Measurements from ENCODE around the gene FAT1. TPM values are rescaled to one million over a fixed set of nuclear protein-coding genes. Genes with fewer than 3 reads are reported as not detected.

FAT1 gene
- total and polyA plus RNA-seq, 2 donors (not counting 3 experiments of a cell fraction or from before 2014, with no cell fraction given): 9.2 to 9.8 TPM

- POLR2A ChIA-PET: no interaction called here
- H3K4me3 ChIP-seq (replicated peaks in 1 of 3; ENCODE audit: insufficient read depth in 1 of 3, low read depth in 1 of 3, low read length in 3 of 3): no peak overlapping the region
- dilution Hi-C loops (cut with MboI; ENCODE audit: extremely low pct_ligation_motif_present, low sequenced_read_pairs) (no loop called here), intact Hi-C loops (cut with micrococcal nuclease) (no loop called here)
- no peaks in the 10 kb centered on the region for H3K79me2 ChIP-seq (ENCODE audit: control insufficient read depth, insufficient read depth, low read length)
- CTCF ChIA-PET: no interaction called here
- no peak overlapping the region for H3K4me2 ChIP-seq (ENCODE audit: insufficient read depth, low read length)
- no peaks in the 10 kb centered on the region for H3K4me1 ChIP-seq (ENCODE audit: control insufficient read depth, extremely low read depth, insufficient read depth, low read length)
- H3K9me3 ChIP-seq (replicated peaks; ENCODE audit: control insufficient read depth, insufficient read depth, low read length): peaks cover 6% of the 10 kb centered on the region
- H3K9me1 ChIP-seq (replicated peaks; ENCODE audit: control insufficient read depth, extremely low read depth, insufficient read depth, low read length): no peaks in the 10 kb centered on the region
- no peak overlapping the region for H2AFZ ChIP-seq (ENCODE audit: low read depth, low read length)
- H3K27ac ChIP-seq (ENCODE audit: insufficient read depth, low read depth, low read length): no peak overlapping the region
- no peak overlapping the region for H3K9ac ChIP-seq (replicated peaks; ENCODE audit: extremely low read depth, insufficient read depth, low read length)
- no peak for TF ChIP-seq EZH2 (IDR thresholded peaks at IDR 0.05; ENCODE audit: borderline replicate concordance, low read depth, low read length, severe bottlenecking)
- TF ChIP-seq MAX (IDR thresholded peaks at IDR 0.05; ENCODE audit: insufficient read depth, insufficient read length): no peak
- TF ChIP-seq JUN (IDR thresholded peaks at IDR 0.05; ENCODE audit: borderline replicate concordance, insufficient read depth, insufficient read length, low read depth): no peak
- TF ChIP-seq GATA2 (IDR thresholded peaks at IDR 0.05; ENCODE audit: insufficient read depth, insufficient read length, low read depth, low read length): no peak
- no peak for TF ChIP-seq POLR2A (IDR thresholded peaks at IDR 0.05; ENCODE audit: low read depth, low read length)
- no peak for TF ChIP-seq CTCF (IDR thresholded peaks at IDR 0.05; ENCODE audit: extremely low read depth in 1 of 2, insufficient read depth in 1 of 2, low read depth in 1 of 2, low read length in 2 of 2)
- no peak for TF ChIP-seq FOS (IDR thresholded peaks at IDR 0.05; ENCODE audit: borderline replicate concordance, insufficient read depth, low read length)
- TF ChIP-seq POLR2AphosphoS5 (IDR thresholded peaks at IDR 0.05; ENCODE audit: insufficient read depth, low read depth, low read length): no peak
- no peak for TF ChIP-seq MYC (IDR thresholded peaks at IDR 0.05; ENCODE audit: low read depth, low read length)
- no peak for FAIRE-seq
- no TSS peak for BruUV-seq (replicated peaks)
- no peak for DNase-seq (ENCODE audit: low read depth, low spot score)
- H3K27me3 ChIP-seq (ENCODE audit: control insufficient read depth in 2 of 2, insufficient read depth in 2 of 2, low read length in 2 of 2): no peaks in the 10 kb centered on the region
- H3K36me3 ChIP-seq (ENCODE audit: control insufficient read depth in 2 of 2, extremely low read depth in 1 of 2, insufficient read depth in 2 of 2, low read length in 2 of 2): no peaks in the 10 kb centered on the region
- H4K20me1 ChIP-seq (replicated peaks; ENCODE audit: control insufficient read depth, extremely low read depth, insufficient read depth, low read length): no peaks in the 10 kb centered on the region
These were observed 185.7 kb downstream of the FAT1 start for GRCh38 chr4:186537843-186538521.

Other genes with a start within 250 kb of the FAT1 start
- not detected in 2 replicates for gene MTNR1A, start 168.3 kb downstream of the FAT1 start, total RNA-seq
- not detected in 2 replicates for gene MTNR1A, start 168.3 kb downstream of the FAT1 start, polyA plus RNA-seq